ENCODE measurements around the gene GTSE1.

GTSE1 gene

GRCh38 chr22:46275455-46276122 lies 21.1 kb upstream of the GTSE1 start:
- DNase-seq (ENCODE audit: low read depth), result no peak

GRCh38 chr22:46276563-46276962 lies 20.1 kb upstream of the GTSE1 start:
- DNase-seq (ENCODE audit: low read depth), result no peak

- DNase-seq (ENCODE audit: low read depth), result no peak
Observed at GRCh38 chr22:46278656-46279645, 17.7 kb upstream of the GTSE1 start.

- no peak for DNase-seq (ENCODE audit: low read depth)
Observed at GRCh38 chr22:46280063-46280817, 16.4 kb upstream of the GTSE1 start.

- no peak for DNase-seq (ENCODE audit: low read depth)
Observed at GRCh38 chr22:46280999-46281623, 15.6 kb upstream of the GTSE1 start.

GRCh38 chr22:46281866-46282678 lies 14.6 kb upstream of the GTSE1 start:
- DNase-seq (ENCODE audit: low read depth), result no peak

GRCh38 chr22:46286006-46286405 lies 10.7 kb upstream of the GTSE1 start:
- DNase-seq (ENCODE audit: low read depth), result peak; percentile 45

GRCh38 chr22:46286941-46287872 lies 9.5 kb upstream of the GTSE1 start:
- DNase-seq (ENCODE audit: low read depth), result no peak

- no peak for DNase-seq (ENCODE audit: low read depth)
Observed at GRCh38 chr22:46287873-46288751, 8.6 kb upstream of the GTSE1 start.

GRCh38 chr22:46288846-46289243 lies 7.8 kb upstream of the GTSE1 start:
- no peak for DNase-seq (ENCODE audit: low read depth)

- DNase-seq (ENCODE audit: low read depth), result no peak
Observed at GRCh38 chr22:46289244-46289891, 7.3 kb upstream of the GTSE1 start.

- DNase-seq (ENCODE audit: low read depth), result no peak
Observed at GRCh38 chr22:46290121-46290842, 6.4 kb upstream of the GTSE1 start.

GRCh38 chr22:46290843-46291785 lies 5.6 kb upstream of the GTSE1 start:
- no peak for DNase-seq (ENCODE audit: low read depth)

GRCh38 chr22:46292173-46292572 lies 4.5 kb upstream of the GTSE1 start:
- DNase-seq (ENCODE audit: low read depth), result no peak

- no peak for DNase-seq (ENCODE audit: low read depth)
Observed at GRCh38 chr22:46292732-46293131, 3.9 kb upstream of the GTSE1 start.

GRCh38 chr22:46293577-46294260 lies 3.0 kb upstream of the GTSE1 start:
- peak; percentile 19 for DNase-seq (ENCODE audit: low read depth)
